Stimulated activated CD4-positive, alpha-beta T cell treated with anti-CD3 and anti-CD28 coated beads, Interleukin-1b, Interleukin-23, amount 100 ng/mL, for 24 hours (primary cell): ENCODE data around the gene TBCA.
A peak's percentile ranks its signal among the peaks of the same experiment; 100 is the strongest.
"Not testable (repeated sequence)": the region's sequence is repeated elsewhere in the genome, so short reads cannot be mapped to it uniquely, and the experiment has no call there.

Source experiments
- DNase-seq, 4 experiments: peaks; one replicate each; pipeline ENCODE4 v3.0.0-alpha.2; 2020; ENCODE audit warnings: low read depth in 4 of 4, low spot score in 1 of 4

Gene TBCA

GRCh38 chr5:77773734-77774280, 2.3 kb downstream of the TBCA start:
- no peak for DNase-seq

DNA sequence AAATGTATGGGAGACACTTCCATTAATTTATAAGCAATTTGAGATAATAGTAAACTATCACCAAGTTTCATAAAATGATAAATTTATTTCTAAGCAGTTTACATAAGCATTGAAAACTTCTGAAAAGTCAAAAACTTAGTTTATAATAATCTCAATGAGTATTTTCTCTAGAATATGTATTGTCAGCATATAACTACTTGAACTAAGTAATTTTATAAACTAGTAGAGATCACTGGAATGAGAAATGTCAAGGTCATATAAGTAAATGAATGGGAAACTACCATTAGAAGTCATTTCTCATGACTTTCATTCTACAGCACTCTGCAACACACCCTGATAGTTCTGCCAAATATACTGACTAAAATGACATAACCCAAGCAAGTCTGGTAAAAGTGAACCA, 3.4 kb downstream of the TBCA start:
- DNase-seq: no peak

DNA sequence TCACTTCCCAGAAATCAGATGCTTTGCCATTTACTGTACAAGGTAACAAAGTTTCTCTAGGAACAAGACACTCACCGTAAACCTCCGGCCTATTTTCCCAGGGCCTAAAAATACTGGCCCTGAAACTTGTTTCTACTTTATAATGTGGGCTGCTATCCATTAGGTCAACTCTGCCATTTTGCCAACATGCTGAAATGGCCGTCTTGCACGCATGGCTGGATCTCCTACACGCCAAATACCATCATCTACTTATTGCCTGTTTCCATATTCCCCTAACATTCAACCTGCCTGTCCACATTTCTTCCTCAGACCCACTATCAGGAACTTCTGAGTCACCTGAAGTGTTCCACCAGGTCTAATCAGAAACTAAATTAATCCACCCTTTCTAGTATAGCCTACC, 4.7 kb downstream of the TBCA start:
- DNase-seq: no peak

DNA sequence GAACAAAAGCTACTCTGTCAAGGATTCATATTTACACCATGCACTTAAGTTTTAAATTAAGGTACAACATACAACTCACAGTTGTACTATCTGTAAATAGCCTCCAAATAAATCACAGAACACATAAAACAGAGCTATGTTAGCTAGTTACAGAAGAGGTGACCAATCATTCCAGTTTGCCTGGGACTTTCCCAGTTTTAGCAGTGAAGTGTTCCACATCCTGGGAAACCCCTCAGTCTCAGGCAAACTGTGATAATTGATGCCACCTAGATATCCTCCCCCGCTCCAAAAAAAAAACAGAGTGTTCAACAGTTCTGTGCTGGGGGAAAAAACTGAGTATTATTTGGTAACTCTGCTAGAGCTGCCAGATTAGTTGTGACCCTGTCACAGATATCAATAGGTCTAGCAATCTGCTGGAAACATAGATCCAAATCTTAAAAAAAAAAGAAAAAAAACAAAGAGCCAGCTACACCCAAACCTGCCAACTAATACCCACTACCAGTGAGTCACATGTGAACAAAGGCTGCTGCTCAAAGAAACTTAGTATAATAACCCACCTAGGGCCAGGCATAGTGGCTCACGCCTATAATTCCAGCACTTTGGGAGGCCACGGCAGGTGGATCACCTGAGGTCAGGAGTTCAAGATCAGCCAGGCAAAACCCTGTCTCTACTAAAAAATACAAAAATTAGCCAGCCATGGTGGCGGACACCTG, 5.7 kb downstream of the TBCA start:
- no peak for DNase-seq

- DNase-seq: no peak
Measured at GRCh38 chr5:77768978-77769377, 7.2 kb downstream of the TBCA start.

GRCh38 chr5:77767301-77767700, 8.8 kb downstream of the TBCA start:
- no peak for DNase-seq

DNA sequence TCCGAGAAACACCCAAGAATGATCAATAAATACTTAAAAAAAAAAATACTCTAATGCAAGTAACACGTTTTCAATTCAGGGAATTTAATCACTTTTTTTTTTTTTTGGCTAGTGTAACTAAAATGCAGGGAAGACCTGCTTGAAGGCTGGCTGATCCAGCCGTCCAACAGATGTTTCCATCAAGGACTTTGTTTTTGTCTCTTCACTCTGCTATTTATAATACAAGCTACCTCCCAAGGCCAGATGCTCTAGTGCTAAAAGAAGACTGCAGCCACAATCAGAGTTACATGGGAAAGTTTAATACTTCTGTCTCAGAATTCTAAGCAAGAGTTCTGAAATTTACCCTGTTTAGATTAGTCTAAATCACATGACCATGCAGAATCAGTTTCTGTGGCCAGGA, 14.5 kb downstream of the TBCA start:
- DNase-seq: no peak

DNA sequence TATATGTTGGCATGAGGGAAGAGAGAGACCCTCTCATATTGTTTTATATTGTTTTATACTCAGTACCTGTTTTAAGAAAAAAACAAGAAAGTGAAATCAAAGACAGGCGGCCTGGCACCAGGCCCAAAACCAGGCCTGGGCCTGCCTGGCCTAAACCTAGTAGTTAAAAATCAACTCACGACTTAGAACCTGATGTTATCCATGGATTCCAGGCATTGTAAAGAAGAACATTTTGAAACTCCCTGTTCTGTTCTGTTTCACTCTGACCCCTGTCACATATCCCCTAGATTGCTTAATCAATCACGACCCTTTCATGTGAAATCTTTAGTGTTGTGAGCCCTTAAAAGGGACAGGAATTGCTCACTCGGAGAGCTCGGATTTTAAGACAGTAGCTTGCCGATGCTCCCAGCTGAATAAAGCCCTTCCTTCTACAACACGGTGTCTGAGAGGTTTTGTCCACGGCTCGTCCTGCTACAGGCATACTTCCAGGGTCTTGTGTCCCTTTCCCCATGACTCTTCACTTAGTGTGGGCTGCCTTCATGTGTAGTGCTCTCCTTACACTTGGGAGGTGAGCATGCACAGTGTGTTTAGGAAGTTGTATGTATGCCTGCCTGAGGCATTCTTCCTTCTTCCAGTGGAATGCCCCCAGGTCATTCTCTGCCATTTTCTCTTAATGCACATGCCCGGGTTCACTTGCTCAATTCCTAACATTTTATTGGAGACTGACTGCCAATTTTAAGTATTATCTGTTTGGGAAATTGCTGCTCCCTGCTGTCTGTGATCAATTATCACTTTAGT, 17.8 kb downstream of the TBCA start:
- DNase-seq: no peak

- DNase-seq: peak in 1 of 4 experiments; percentile 4
Measured at GRCh38 chr5:77751328-77752023, 24.7 kb downstream of the TBCA start.

DNA sequence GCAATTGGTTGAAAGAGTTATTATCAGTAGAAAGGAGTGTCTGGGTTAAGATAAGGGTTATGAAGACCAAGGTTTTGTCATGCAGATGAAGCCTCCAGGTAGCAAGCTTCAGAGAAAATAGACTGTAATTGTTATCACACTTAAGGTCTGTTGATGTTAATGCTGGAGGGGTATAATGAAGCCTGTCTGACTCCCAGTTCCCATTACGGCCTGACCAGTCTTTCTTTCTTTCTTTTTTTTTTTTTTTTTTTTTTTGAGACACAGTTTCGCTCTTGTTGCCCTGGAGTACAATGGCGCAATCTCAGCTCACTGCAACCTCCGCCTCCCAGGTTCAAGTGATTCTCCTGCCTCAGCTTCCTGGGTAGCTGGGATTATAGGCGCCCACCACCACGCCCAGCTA, 25.2 kb downstream of the TBCA start:
- not testable (repeated sequence) for DNase-seq

GRCh38 chr5:77748160-77748559, 28.0 kb downstream of the TBCA start:
- no peak for DNase-seq

DNA sequence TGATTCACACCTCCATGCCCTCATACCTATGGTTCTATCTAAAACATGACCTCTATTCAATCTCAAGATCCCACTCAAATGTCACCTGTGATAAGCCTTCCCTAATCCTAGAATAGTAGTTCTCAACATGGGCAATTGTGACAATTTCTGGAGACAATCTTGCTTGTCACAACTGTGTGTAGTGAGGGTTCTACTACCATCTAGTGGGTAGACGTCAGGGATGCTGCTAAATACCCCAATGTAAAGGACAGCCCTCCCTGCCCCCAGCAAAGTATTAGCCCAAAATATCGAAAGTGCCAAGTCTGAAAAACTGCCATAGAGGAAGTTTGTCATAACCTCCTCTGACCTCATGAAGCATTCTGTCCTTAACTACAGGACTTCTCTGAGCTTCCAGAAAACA, 32.0 kb downstream of the TBCA start:
- DNase-seq: no peak

GRCh38 chr5:77743181-77743580, 33.0 kb downstream of the TBCA start:
- DNase-seq: no peak

DNA sequence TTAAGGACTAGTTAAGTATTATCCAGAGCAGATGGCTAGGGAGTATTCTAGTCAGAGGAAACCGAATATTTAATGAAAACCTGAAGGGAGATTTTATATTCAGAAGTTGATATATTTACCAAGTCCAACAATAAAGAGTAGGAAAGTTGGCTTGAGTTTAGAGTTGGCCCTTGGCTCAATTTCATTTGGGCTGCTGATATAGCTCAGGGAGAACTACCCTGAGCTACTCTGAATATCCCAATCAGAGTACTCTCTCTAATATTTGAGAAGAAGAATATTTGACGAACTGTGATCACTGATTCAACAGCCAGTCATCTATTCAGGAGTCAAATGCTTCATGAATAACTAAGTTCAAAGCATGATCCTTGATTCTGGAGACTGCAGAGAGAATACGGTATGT, 34.5 kb downstream of the TBCA start:
- DNase-seq: no peak

GRCh38 chr5:77734885-77735284, 41.3 kb downstream of the TBCA start:
- DNase-seq: no peak

GRCh38 chr5:77733130-77733529, 43.0 kb downstream of the TBCA start:
- DNase-seq: no peak

GRCh38 chr5:77727190-77727589, 48.9 kb downstream of the TBCA start:
- no peak for DNase-seq

DNA sequence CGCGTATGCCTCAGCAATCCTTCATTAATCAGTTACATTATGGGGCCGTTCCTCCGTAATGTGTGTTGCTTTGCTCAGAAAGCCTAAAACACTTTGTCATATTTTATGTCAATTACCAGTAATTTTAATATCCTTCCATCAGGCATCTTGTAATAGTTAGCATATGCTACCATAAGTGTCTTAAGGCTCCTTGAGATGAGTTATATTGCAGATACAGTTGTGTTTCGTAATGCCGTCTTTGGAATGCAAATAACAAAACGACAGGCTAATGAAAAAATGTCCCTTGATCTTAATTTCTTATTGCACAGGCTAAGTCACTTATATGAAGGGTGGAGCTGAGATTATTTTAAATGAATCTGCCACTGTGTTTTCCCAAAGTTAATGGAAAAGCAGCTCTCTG, 50.5 kb downstream of the TBCA start:
- no peak for DNase-seq

GRCh38 chr5:77724934-77725333, 51.2 kb downstream of the TBCA start:
- DNase-seq: no peak

DNA sequence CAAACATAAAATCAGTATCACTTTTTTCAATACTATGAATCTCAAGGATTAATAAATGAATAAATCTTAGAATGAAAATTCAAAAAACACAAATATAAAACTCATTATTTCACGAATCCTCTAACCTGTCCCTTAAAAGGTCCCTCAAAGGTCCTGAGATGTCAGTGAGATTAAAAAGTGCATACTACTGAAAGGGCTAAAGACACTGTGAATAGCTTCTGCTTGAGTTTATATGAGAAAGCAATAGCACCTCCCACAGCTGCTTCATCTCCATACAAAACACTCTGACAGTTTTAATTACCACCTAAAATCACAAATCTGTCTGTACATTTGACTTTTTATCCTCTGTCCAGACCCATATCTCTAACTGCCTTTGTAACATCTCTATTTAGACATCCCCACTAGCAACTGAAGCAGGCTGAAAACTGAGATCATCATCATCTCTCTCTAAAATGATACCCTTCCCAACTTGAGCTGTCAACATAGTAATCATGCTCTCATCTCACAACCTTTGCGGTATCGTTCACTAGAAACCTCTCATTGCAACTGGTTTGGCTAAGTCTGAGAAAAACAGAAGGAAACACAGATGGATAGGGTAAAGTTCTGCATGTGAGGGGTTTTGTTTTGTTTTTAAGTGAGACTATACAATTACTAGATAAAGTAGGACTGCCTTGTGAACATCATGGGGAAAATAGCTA, 56.3 kb downstream of the TBCA start:
- no peak for DNase-seq

DNA sequence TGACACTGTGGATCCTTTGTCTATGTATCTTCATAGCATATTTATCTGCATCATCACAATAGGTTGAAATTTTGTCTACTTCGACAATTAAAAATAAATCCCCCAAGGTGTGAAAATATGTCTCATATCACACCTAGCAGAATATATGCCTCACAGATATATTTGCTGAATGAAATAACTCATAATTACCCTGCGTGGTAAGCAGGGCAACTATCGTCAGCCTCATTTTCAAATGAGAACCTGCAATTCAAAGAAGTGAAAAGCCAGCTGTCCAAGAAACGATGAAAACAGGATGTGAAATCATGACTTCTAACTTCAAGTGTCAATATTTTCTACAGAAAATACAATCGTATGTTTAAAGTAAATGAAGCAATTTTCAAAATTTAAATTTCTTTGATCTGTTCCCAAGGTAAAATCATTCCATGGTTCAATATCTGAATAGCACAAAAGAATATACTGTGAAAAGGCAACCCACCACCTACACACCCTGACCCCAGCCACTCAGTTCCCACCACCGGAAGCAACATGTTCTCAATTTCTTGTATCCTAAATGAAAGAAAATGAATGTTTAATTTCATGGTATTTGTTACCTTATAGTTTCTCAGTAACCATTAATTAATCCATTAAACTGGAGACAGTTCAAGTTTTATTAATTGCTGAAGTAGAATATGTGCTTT, 57.1 kb downstream of the TBCA start:
- DNase-seq: no peak
